Ectodermal cell (in vitro differentiated cells): Measurements from ENCODE around the gene ELL3.
"Not testable (repeated sequence)": the region's sequence is repeated elsewhere in the genome, so short reads cannot be mapped to it uniquely, and the experiment has no call there.

ENCODE experiments used
- H3K27ac ChIP-seq: 2 replicates; pipeline ENCODE4 v1.7.0; 2013; ENCODE audit warnings: mild to moderate bottlenecking, low read depth, low read length; ENCODE audit not compliant: insufficient read depth, poor library complexity, severe bottlenecking
- H3K27me3 ChIP-seq: 2 replicates; pipeline ENCODE4 v1.7.0; 2013; ENCODE audit warnings: mild to moderate bottlenecking, low read length; ENCODE audit not compliant: insufficient read depth, control insufficient read depth, poor library complexity, severe bottlenecking
- H3K36me3 ChIP-seq: one replicate; pipeline ENCODE4 v1.7.0; 2013; ENCODE audit warnings: low read length; ENCODE audit not compliant: control insufficient read depth, insufficient read depth
- H3K4me1 ChIP-seq: one replicate; pipeline ENCODE4 v1.7.0; 2013; ENCODE audit warnings: low read length; ENCODE audit not compliant: control insufficient read depth, insufficient read depth
- H3K4me3 ChIP-seq: 2 replicates; pipeline ENCODE4 v1.7.0; 2013; ENCODE audit warnings: low read depth, low read length, control low read depth; ENCODE audit not compliant: insufficient read depth
- H3K9me3 ChIP-seq: 2 replicates; pipeline ENCODE4 v1.7.0; 2013; ENCODE audit warnings: mild to moderate bottlenecking, low read length, moderate library complexity; ENCODE audit not compliant: control insufficient read depth
- WGBS, 2 experiments: methylation state at CpG; one replicate each; pipeline ENCODE4 v1.1.7; 2013; ENCODE audit warnings: missing lambda C conversion rate in 2 of 2; 5-methylcytosine and 5-hydroxymethylcytosine counted together

ELL3 gene

GRCh38 chr15:43728053-43728725 lies 48.6 kb downstream of the ELL3 start:
- not testable (repeated sequence) for H3K9me3 ChIP-seq, H3K4me1 ChIP-seq, H3K36me3 ChIP-seq, H3K4me3 ChIP-seq, H3K27ac ChIP-seq, H3K27me3 ChIP-seq
- 57 to 93% methylated on average over 1 of the region's 1 CpG for WGBS, 2 experiments

GRCh38 chr15:43726306-43726705 lies 50.5 kb downstream of the ELL3 start:
- not testable (repeated sequence) for H3K4me1 ChIP-seq, H3K27ac ChIP-seq, H3K4me3 ChIP-seq, H3K27me3 ChIP-seq, H3K9me3 ChIP-seq, H3K36me3 ChIP-seq
- 85 to 94% methylated on average over 1 of the region's 1 CpG for WGBS, 2 experiments

- Histone ChIP-seq H3K27me3 (no peaks in the 10 kb centered on the region), H3K4me3 (no peak overlapping the region), H3K27ac (no peak overlapping the region), H3K4me1 (no peaks in the 10 kb centered on the region), H3K9me3 (no peaks in the 10 kb centered on the region), H3K36me3 (no peaks in the 10 kb centered on the region)
- WGBS, 2 experiments, result 80 to 88% methylated on average over 4 of the region's 4 CpGs
Measured at GRCh38 chr15:43723151-43723550, 53.6 kb downstream of the ELL3 start.
